SK-N-SH treated with all-trans-retinoic acid at 6 μM for 48 hours (cell line): Measurements from ENCODE around the gene RFX8.

Source experiments
- ARNTL ChIP-seq: fragments of 450-650 bp; formaldehyde crosslinking; IDR thresholded peaks from 2 replicates; pipeline ENCODE4 v1.5.0; 2020; ENCODE audit warnings: low read depth, mild to moderate bottlenecking, moderate library complexity, borderline replicate concordance
- CREB5 ChIP-seq: fragments of 250-450 bp; sonication (Bioruptor Pico); IDR thresholded peaks from 2 replicates; pipeline ENCODE4 v1.5.1; 2020; ENCODE audit warnings: low read depth, mild to moderate bottlenecking, moderate library complexity
- CSDC2 ChIP-seq: fragments of 250-450 bp; sonication (Bioruptor Pico); IDR thresholded peaks from 2 replicates; pipeline ENCODE4 v1.5.0; 2020; ENCODE audit warnings: mild to moderate bottlenecking, moderate library complexity
- CSRNP3 ChIP-seq: fragments of 250-450 bp; sonication (Bioruptor Pico); IDR thresholded peaks from 2 replicates; pipeline ENCODE4 v1.5.1; 2021; ENCODE audit warnings: mild to moderate bottlenecking, moderate library complexity
- RARB ChIP-seq: fragments of 250-450 bp; sonication (Bioruptor Pico); IDR thresholded peaks from 2 replicates; pipeline ENCODE4 v1.8.0; 2021; ENCODE audit warnings: mild to moderate bottlenecking, moderate library complexity
- TCF4 ChIP-seq: fragments of 250-450 bp; sonication (Bioruptor Pico); IDR thresholded peaks from 2 replicates; pipeline ENCODE4 v1.8.0; 2021; ENCODE audit warnings: mild to moderate bottlenecking, moderate library complexity, borderline replicate concordance
- TOX ChIP-seq: fragments of 250-450 bp; sonication (Bioruptor Pico); IDR thresholded peaks from 2 replicates; pipeline ENCODE4 v1.8.0; 2021; ENCODE audit warnings: mild to moderate bottlenecking, moderate library complexity, borderline replicate concordance
- ZC3H10 ChIP-seq: fragments of 250-450 bp; sonication (Bioruptor Pico); IDR thresholded peaks from 2 replicates; pipeline ENCODE4 v1.5.1; 2021; ENCODE audit warnings: mild to moderate bottlenecking, moderate library complexity
- ZFP3 ChIP-seq: fragments of 250-450 bp; sonication (Bioruptor Pico); IDR thresholded peaks from 2 replicates; pipeline ENCODE4 v1.5.0; 2020; ENCODE audit warnings: mild to moderate bottlenecking, moderate library complexity
- ZFP30 ChIP-seq: fragments of 450-650 bp; formaldehyde crosslinking; IDR thresholded peaks from 2 replicates; pipeline ENCODE4 v1.5.0; 2022; ENCODE audit warnings: mild to moderate bottlenecking, moderate library complexity
- ZNF70 ChIP-seq: fragments of 450-650 bp; formaldehyde crosslinking; IDR thresholded peaks from 2 replicates; pipeline ENCODE4 v1.5.0; 2020; ENCODE audit warnings: mild to moderate bottlenecking, moderate library complexity
- TF ChIP-seq, protein P1 (sequence below): fragments of 250-450 bp; sonication (Bioruptor Pico); IDR thresholded peaks from 2 replicates; pipeline ENCODE4 v1.8.0; 2020; ENCODE audit warnings: mild to moderate bottlenecking, moderate library complexity, borderline replicate concordance

GRCh38 chr2:101351207-101351606, 123.7 kb downstream of the RFX8 start:
- TF ChIP-seq, protein P1, sequence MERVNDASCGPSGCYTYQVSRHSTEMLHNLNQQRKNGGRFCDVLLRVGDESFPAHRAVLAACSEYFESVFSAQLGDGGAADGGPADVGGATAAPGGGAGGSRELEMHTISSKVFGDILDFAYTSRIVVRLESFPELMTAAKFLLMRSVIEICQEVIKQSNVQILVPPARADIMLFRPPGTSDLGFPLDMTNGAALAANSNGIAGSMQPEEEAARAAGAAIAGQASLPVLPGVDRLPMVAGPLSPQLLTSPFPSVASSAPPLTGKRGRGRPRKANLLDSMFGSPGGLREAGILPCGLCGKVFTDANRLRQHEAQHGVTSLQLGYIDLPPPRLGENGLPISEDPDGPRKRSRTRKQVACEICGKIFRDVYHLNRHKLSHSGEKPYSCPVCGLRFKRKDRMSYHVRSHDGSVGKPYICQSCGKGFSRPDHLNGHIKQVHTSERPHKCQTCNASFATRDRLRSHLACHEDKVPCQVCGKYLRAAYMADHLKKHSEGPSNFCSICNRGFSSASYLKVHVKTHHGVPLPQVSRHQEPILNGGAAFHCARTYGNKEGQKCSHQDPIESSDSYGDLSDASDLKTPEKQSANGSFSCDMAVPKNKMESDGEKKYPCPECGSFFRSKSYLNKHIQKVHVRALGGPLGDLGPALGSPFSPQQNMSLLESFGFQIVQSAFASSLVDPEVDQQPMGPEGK (CRISPR knock-in tag): no peak
- no peak for TF ChIP-seq ZC3H10 (CRISPR knock-in tag)
- TF ChIP-seq ARNTL (CRISPR knock-in tag): no peak
- TF ChIP-seq RARB (CRISPR knock-in tag): no peak
- no peak for TF ChIP-seq CREB5 (CRISPR knock-in tag)
- no peak for TF ChIP-seq CSDC2 (CRISPR knock-in tag)
- no peak for TF ChIP-seq ZFP30 (CRISPR knock-in tag)
- TF ChIP-seq ZFP3: no peak
- no peak for TF ChIP-seq CSRNP3
- TF ChIP-seq ZNF70 (CRISPR knock-in tag): no peak
- no peak for TF ChIP-seq TCF4 (CRISPR knock-in tag)
- no peak for TF ChIP-seq TOX
